Activated CD4-positive, alpha-beta T cell treated with anti-CD3 and anti-CD28 coated beads, Interleukin-2, Interleukin-4, amounts not matched to agents 100 ng/mL and 50 ng/mL, durations not matched to agents 16 hours and 8 hours (primary cell): ENCODE measurements around the gene HOXA13.
A peak's percentile ranks its signal among the peaks of the same experiment; 100 is the strongest.

Source experiments
- DNase-seq: peaks from one replicate; pipeline ENCODE4 v3.0.0-alpha.2; 2020; ENCODE audit warnings: low spot score

Gene HOXA13

GRCh38 chr7:27159266-27160144, 40.4 kb downstream of the HOXA13 start:
- DNase-seq = no peak

- no peak for DNase-seq
Observed at GRCh38 chr7:27158436-27159265, 41.2 kb downstream of the HOXA13 start.

GRCh38 chr7:27157702-27158431, 42.0 kb downstream of the HOXA13 start:
- DNase-seq = no peak

GRCh38 chr7:27156916-27157701, 42.8 kb downstream of the HOXA13 start:
- DNase-seq = no peak

- DNase-seq = no peak
Observed at GRCh38 chr7:27156508-27156898, 43.4 kb downstream of the HOXA13 start, which contains the start of gene HOXA7. Gene HOXA7, minus strand, starts transcription at chr7:27156675. Its CDS starts 130 bp downstream, at chr7:27156545.

- DNase-seq = no peak
Observed at GRCh38 chr7:27155816-27156507, 43.9 kb downstream of the HOXA13 start.

- DNase-seq = no peak
Observed at GRCh38 chr7:27154901-27155815, 44.7 kb downstream of the HOXA13 start.

- DNase-seq = no peak
Observed at GRCh38 chr7:27154369-27154768, 45.5 kb downstream of the HOXA13 start.

- no peak for DNase-seq
Observed at GRCh38 chr7:27153526-27153925, 46.4 kb downstream of the HOXA13 start.

GRCh38 chr7:27152816-27153442, 47.0 kb downstream of the HOXA13 start:
- DNase-seq = no peak

GRCh38 chr7:27151931-27152815, 47.7 kb downstream of the HOXA13 start, which contains the start of gene HOXA3:
Gene HOXA3, minus strand, starts transcription at chr7:27152583. Its CDS starts 41,943 bp downstream, at chr7:27110640.
- no peak for DNase-seq

- DNase-seq = no peak
Observed at GRCh38 chr7:27151341-27151930, 48.5 kb downstream of the HOXA13 start.

GRCh38 chr7:27150568-27151340, 49.1 kb downstream of the HOXA13 start:
- peak; percentile 60 for DNase-seq

GRCh38 chr7:27149842-27150567, 49.9 kb downstream of the HOXA13 start:
- DNase-seq = no peak

- no peak for DNase-seq
Observed at GRCh38 chr7:27148756-27149641, 50.9 kb downstream of the HOXA13 start.
